Uterus (tissue), 2 donors: ENCODE data around the gene AP1G1.
"Not testable (repeated sequence)": the region's sequence is repeated elsewhere in the genome, so short reads cannot be mapped to it uniquely, and the experiment has no call there.

Source experiments
- POLR2A ChIP-seq, 2 donors: fragments of 450-650 bp; IDR thresholded peaks; one replicate each; pipeline ENCODE4 v1.6.1; 2016; ENCODE audit warnings: antibody characterized with exemption in 2 of 2, mild to moderate bottlenecking in 1 of 2, moderate library complexity in 1 of 2
- TF ChIP-seq, protein P1 (sequence below), 4 experiments: fragments of 200-600 bp in 2 of 4; fragments of 450-650 bp in 2 of 4; sonication (generic) in 2 of 4; IDR thresholded peaks; one replicate each; pipeline ENCODE4 v1.5.1; 2016 to 2019; ENCODE audit warnings: antibody characterized with exemption in 4 of 4, mild to moderate bottlenecking in 2 of 4, moderate library complexity in 1 of 4

DNA sequence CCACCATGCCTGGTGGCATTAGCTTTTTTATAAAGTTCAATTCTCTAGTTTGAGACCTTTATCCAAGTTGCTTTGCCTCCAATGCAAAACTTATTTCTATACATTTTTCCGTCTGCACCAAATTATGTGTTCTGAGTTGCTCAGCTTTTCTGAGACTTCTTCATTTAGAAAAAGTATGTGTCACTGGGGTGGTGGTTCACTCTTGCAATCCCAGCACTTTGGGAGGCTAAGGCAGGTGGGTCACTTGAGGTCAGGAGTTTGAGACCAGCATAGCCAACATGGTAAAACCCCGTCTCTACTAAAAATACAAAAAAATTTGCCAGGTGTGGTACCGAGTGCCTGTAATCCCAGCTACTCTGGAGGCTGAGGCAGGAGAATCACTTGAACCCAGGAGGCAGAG is 23.1 kb upstream of the AP1G1 start:
- TF ChIP-seq, protein P1, sequence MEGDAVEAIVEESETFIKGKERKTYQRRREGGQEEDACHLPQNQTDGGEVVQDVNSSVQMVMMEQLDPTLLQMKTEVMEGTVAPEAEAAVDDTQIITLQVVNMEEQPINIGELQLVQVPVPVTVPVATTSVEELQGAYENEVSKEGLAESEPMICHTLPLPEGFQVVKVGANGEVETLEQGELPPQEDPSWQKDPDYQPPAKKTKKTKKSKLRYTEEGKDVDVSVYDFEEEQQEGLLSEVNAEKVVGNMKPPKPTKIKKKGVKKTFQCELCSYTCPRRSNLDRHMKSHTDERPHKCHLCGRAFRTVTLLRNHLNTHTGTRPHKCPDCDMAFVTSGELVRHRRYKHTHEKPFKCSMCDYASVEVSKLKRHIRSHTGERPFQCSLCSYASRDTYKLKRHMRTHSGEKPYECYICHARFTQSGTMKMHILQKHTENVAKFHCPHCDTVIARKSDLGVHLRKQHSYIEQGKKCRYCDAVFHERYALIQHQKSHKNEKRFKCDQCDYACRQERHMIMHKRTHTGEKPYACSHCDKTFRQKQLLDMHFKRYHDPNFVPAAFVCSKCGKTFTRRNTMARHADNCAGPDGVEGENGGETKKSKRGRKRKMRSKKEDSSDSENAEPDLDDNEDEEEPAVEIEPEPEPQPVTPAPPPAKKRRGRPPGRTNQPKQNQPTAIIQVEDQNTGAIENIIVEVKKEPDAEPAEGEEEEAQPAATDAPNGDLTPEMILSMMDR (IDR thresholded peaks at IDR 0.05): not testable (repeated sequence)
- not testable (repeated sequence) for TF ChIP-seq POLR2A (IDR thresholded peaks at IDR 0.05)
